GM12875 (cell line): ENCODE data around the gene NEURL2.
"Not testable (repeated sequence)": the region's sequence is repeated elsewhere in the genome, so short reads cannot be mapped to it uniquely, and the experiment has no call there.

Experiments used
- H3K4me3 ChIP-seq: one replicate; pipeline ENCODE4 v1.5.1; 2011; ENCODE audit warnings: low read depth, low read length, control low read depth
- TF ChIP-seq, protein P1 (sequence below): IDR thresholded peaks from 2 replicates; pipeline ENCODE4 v1.5.1; 2011; ENCODE audit warnings: low read depth, mild to moderate bottlenecking, control low read depth, inconsistent platforms, low read length, moderate library complexity, borderline replicate concordance; ENCODE audit not compliant: insufficient read depth

The NEURL2 gene

DNA sequence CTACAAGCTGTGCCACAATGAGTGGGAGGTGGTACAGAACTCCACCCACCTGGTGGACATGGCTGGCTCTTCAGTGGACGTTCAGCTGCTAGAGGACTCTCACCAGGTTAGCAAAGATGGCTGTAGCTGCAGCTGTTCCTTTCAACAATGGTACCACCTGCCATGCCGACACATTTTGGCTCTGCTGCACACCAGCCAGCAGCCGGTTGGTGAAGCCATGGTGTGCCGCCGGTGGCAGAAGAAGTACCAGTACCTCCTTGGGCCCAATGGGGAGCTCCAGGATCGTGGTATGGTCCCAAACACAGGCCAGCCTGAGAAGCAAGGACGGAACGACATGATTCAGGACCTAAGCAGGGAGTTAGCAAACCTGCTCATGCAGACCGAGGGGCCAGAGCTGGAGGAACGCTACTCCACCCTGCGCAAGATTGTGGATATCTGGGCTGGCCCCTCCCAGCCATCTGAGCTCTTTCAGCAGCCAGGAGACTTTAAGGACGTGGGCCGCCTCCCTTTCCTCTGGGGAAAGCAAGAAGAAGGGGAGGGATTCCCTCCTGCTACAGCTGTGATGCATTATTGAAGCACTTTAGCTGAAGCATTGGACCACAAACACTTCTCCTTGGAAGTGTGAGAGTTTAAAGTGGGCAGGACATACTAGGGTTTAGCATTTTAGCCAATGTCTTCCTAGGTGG is 12.8 kb downstream of the NEURL2 start:
- TF ChIP-seq, protein P1, sequence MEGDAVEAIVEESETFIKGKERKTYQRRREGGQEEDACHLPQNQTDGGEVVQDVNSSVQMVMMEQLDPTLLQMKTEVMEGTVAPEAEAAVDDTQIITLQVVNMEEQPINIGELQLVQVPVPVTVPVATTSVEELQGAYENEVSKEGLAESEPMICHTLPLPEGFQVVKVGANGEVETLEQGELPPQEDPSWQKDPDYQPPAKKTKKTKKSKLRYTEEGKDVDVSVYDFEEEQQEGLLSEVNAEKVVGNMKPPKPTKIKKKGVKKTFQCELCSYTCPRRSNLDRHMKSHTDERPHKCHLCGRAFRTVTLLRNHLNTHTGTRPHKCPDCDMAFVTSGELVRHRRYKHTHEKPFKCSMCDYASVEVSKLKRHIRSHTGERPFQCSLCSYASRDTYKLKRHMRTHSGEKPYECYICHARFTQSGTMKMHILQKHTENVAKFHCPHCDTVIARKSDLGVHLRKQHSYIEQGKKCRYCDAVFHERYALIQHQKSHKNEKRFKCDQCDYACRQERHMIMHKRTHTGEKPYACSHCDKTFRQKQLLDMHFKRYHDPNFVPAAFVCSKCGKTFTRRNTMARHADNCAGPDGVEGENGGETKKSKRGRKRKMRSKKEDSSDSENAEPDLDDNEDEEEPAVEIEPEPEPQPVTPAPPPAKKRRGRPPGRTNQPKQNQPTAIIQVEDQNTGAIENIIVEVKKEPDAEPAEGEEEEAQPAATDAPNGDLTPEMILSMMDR, result no peak
- no peak overlapping the region for H3K4me3 ChIP-seq

GRCh38 chr20:45874576-45874975 is 16.4 kb downstream of the NEURL2 start:
- no peak overlapping the region for H3K4me3 ChIP-seq
- TF ChIP-seq, protein P1, result no peak

DNA sequence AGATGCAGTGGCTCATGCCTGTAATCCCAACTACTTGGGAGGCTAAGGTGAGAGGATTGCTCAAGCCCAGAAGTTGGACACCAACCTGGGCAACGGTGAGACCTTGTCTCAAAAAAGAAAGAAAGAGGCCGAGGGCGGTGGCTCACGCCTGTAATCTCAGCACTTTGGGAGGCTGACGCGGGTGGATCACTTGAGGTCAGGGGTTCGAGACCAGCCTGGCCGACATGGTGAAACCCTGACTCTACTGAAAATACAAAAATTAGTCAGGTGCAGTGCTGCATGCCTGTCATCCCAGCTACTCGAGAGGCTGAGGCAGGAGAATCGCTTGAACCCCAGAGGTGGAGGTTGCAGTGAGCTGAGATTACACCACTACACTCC is 16.9 kb downstream of the NEURL2 start:
- not testable (repeated sequence) for H3K4me3 ChIP-seq

DNA sequence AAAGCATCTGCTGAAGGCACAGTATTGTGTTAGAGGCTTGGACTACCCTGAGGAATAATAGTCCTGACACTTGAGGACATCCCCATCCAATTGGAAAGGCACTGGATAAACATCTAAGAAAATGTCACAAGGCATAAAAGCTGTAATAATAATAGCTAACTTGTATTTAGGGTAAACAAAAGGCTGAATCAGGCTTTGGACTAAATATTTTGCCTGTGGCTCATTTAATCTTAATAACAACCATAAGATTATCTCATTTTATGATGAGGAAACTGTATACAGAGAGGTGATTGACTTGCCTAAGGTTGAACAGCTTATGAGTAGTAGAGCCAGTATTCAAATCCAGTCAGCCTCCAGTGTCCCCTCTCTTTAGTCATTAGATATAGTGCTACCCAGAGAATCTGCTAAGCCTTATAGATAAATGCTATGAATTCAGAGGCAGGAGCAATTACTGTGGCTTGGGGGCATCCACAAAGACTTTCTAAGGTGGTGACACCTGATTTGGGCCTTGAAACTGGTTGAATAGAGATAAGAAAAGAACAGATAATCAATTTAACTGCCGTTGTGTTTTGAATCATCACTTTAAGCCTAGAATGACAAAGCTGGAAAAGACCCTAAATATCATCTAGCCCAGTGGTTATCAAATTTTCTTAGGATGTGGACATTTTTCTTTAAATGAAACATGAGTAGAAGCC is 17.5 kb downstream of the NEURL2 start:
- TF ChIP-seq, protein P1, result no peak
- H3K4me3 ChIP-seq, result no peak overlapping the region

GRCh38 chr20:45872626-45873025 is 18.4 kb downstream of the NEURL2 start:
- H3K4me3 ChIP-seq, result no peak overlapping the region
- TF ChIP-seq, protein P1, result no peak

GRCh38 chr20:45867819-45868176 is 23.2 kb downstream of the NEURL2 start:
- H3K4me3 ChIP-seq, result no peak overlapping the region
- TF ChIP-seq, protein P1, result no peak

GRCh38 chr20:45867136-45867818 is 23.7 kb downstream of the NEURL2 start:
- H3K4me3 ChIP-seq, result no peak overlapping the region
- TF ChIP-seq, protein P1, result no peak
